Omental fat pad (tissue), 4 donors: ENCODE data around the gene CCDC28B. TPM values are rescaled to one million over a fixed set of nuclear protein-coding genes. Genes with fewer than 3 reads are reported as not detected.

Experiments used
- ATAC-seq: fragments of 150-250 bp; one replicate; pipeline ENCODE4 v1.9.1; 2016; ENCODE audit warnings: mild to moderate bottlenecking, moderate library complexity; ENCODE audit not compliant: low FRiP score
- DNase-seq: peaks from one replicate; pipeline ENCODE4 v3.0.0-alpha.2; 2019; ENCODE audit warnings: low spot score
- total RNA-seq, 4 donors: library from RNA; depleted of rRNA; stranded (reverse); fragments of >200 nt; gene quantifications; one replicate each; pipeline ENCODE4 v1.1.0, GENCODE V29; 2016
- TF ChIP-seq, protein P1 (sequence below), 3 donors: fragments of 450-650 bp; IDR thresholded peaks; one replicate each; pipeline ENCODE4 v1.5.1; 2016 to 2017; ENCODE audit warnings: antibody characterized with exemption in 3 of 3, mild to moderate bottlenecking in 3 of 3, moderate library complexity in 2 of 3

Gene CCDC28B
- total RNA-seq, 4 donors from 2014 or later: 2.6 to 5.5 (median 3.1) TPM

DNA sequence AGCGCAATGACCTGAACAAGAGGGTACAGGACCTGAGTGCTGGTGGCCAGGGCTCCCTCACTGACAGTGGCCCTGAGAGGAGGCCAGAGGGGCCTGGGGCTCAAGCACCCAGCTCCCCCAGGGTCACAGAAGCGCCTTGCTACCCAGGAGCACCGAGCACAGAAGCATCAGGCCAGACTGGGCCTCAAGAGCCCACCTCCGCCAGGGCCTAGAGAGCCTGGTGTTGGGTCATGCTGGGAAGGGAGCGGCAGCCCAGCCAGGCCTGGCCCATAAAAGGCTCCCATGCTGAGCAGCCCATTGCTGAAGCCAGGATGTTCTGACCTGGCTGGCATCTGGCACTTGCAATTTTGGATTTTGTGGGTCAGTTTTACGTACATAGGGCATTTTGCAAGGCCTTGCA, 5.4 kb upstream of the CCDC28B start:
- ATAC-seq: no peak
- DNase-seq: no peak
- TF ChIP-seq, protein P1, sequence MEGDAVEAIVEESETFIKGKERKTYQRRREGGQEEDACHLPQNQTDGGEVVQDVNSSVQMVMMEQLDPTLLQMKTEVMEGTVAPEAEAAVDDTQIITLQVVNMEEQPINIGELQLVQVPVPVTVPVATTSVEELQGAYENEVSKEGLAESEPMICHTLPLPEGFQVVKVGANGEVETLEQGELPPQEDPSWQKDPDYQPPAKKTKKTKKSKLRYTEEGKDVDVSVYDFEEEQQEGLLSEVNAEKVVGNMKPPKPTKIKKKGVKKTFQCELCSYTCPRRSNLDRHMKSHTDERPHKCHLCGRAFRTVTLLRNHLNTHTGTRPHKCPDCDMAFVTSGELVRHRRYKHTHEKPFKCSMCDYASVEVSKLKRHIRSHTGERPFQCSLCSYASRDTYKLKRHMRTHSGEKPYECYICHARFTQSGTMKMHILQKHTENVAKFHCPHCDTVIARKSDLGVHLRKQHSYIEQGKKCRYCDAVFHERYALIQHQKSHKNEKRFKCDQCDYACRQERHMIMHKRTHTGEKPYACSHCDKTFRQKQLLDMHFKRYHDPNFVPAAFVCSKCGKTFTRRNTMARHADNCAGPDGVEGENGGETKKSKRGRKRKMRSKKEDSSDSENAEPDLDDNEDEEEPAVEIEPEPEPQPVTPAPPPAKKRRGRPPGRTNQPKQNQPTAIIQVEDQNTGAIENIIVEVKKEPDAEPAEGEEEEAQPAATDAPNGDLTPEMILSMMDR (IDR thresholded peaks at IDR 0.05): no peak

DNA sequence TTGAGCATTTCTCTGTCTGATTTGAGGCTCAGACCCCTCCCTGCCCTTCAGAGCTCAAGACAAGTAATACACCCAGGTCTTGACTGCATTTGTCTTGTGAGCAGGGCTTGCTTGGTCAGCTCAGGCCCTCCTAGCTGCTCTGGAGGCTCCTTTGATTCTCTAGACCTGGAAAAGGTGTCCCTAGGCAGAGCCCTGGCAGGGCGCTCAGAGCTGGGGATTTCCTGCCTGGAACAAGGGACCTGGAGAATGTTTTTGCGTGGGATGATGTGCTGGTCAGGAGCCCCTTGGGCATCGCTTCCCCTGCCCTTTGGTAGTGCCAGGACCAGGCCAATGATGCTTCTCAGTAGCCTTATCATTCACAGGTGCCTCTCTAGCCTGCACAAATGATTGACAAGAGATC, 4.9 kb upstream of the CCDC28B start:
- ATAC-seq: no peak
- DNase-seq: no peak
- TF ChIP-seq, protein P1 (IDR thresholded peaks at IDR 0.05): no peak

DNA sequence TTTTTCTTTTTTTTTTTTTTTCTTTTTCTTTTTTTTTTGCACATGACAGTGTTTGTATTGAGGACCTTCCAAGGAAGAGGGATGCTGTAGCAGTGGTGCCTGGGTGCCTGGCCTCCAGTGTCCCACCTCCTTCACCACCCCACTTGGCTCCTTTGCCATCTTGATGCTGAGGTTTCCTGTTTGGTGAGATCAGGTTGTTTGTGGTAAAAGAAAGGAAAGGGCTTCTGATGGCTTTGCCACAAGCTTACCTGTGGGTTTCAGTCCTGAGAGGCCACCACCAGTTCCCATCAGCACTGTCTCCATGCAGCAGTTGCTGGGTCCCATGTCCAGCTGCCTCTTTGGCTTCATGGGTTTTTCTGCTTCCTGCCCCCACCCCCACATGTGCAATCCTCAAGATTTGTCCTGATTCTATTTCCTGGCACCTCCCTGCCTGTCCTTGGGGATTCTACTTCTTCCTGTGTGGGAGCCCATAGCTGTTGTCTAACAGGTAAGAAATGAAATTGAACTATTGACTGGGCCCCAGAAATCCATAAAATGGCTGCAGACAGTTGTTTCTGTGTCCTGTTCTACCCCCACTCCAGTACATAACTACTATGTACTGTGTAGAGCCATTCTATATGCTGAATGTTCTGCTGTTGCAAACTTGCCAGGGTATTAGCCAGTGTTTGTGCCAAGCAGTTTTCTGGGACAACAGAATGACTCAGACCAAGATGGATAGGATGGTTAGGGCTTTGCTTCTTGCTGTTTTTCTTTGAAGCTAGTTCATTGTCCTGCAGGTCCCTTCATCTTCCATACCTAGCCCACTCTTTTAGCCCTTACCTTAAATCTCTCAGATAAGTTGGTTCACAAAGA, 4.2 kb upstream of the CCDC28B start:
- ATAC-seq (no peak), DNase-seq (no peak)
- TF ChIP-seq, protein P1 (IDR thresholded peaks at IDR 0.05): no peak

DNA sequence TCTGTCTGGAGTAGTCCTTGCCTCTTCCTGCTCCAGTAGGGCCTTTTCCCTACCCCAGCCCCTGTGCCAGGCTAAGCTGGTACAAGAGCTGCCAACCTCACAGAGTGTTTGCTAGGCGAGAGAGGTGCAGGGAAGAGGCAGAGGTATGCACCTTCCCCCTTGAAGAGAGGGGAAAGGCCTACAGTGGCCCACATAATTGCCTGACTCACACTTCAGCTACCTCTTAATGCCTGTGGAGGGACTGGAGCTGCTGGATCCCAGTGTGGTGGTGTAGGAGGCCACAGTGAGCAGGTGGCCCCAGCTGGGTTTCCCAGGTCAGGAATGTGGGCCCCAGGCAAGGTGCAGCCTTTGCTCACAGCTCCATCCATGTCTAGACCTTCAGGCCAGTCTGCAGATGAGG, 3.3 kb upstream of the CCDC28B start:
- DNase-seq (no peak), ATAC-seq (no peak)
- TF ChIP-seq, protein P1 (IDR thresholded peaks at IDR 0.05): no peak

DNA sequence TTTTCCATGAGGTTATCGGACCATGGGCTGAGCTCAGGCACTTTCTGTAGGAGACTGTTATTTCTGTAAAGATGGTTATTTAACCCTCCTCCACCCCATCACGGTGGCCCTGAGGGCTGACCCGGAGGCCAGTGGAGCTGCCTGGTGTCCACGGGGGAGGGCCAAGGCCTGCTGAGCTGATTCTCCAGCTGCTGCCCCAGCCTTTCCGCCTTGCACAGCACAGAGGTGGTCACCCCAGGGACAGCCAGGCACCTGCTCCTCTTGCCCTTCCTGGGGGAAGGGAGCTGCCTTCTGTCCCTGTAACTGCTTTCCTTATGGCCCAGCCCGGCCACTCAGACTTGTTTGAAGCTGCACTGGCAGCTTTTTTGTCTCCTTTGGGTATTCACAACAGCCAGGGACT, 2.6 kb upstream of the CCDC28B start:
- TF ChIP-seq, protein P1 (IDR thresholded peaks at IDR 0.05): no peak
- ATAC-seq (no peak), DNase-seq (no peak)

DNA sequence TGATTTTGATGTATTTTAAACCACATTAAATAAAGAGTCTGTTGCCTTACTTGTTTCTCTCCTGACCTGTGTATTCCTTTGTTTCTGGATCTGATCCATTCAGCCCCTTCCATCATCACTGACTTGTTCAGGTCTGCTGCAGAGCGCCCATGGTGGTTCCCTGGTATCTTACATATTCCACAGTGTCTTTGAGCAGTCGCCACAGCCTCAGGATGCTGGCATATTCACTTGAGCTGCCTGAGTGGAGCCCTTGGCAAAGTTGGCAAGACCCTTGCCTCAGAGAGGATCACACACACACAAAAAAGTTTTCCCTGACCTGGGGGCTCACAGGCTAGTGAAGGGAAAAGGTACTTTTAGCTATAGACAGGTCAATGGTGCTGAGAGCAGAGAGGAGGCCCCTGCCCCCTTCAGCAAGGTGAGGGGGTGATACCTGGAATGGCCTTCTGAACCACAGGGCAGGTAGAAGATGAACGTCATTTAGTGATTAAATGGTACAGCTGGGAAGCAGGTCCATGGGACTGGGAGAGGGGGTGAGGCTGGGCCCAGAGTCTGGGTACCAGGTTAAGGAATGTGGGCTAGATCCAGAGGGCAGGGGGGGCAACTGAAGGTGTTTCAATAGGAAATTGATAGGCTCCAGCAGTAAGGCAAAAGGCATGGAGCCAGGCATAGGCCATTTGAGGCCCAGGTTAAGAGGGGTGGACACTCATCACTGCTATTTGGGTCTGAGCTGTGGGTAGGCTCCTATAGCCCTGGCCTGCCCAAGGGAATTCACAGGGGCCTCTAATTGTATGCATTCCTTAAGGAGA, 2.0 kb upstream of the CCDC28B start:
- TF ChIP-seq, protein P1 (IDR thresholded peaks at IDR 0.05): no peak
- ATAC-seq: no peak
- no peak for DNase-seq
